GM18505 (cell line): ENCODE measurements around the gene PLAC1.

ENCODE experiments used
- ATAC-seq: cut with Tn5 transposase; IDR thresholded peaks from one replicate; pipeline ENCODE4 v1.9.1; 2021; ENCODE audit not compliant: unreplicated experiment
- POLR2A ChIP-seq: IDR thresholded peaks from 4 replicates; pipeline ENCODE4 v1.6.1; 2011; ENCODE audit warnings: borderline replicate concordance; ENCODE audit not compliant: insufficient read depth, insufficient read length; ENCODE audit errors: extremely low read depth

Gene PLAC1

DNA sequence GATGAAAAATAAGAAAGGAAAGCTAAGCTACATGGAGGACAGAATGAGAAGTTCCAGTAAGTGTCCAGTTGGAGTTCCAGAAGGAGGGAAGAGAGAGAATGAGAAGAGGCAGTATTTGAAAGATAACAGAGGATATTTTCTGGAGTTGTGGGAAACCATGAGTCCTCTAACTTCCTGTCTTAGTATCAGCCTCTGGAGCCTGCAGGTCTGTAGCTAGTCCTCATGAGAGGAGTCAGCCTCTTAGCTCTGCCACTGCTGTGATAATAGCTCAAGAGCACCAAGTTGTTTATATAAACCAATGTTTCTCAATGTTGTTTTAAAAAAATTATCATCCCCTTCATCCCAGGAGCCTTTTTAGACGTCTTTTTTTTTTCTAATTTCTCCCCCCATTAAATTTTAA lies 2.4 kb upstream of the PLAC1 start:
- TF ChIP-seq POLR2A = no peak
- ATAC-seq = no peak

DNA sequence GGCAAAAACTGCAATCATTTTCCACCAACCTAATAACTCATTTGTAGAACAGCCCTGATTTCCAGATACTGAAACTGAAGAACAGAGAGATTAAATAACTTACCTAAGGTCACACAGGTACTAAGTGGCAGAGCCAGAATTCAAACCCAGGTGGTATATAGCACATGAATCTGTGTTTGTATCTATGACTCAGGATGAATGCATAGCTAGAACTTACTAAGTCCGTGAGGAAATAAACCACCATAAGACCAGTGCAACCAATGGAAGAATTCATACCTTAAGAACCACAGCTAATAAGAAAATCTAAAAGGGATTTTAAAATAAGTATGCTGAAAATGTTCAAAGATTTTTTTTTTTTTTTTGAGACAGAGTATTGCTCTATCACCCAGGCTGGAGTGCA lies 1.5 kb upstream of the PLAC1 start:
- ATAC-seq = no peak
- no peak for TF ChIP-seq POLR2A

DNA sequence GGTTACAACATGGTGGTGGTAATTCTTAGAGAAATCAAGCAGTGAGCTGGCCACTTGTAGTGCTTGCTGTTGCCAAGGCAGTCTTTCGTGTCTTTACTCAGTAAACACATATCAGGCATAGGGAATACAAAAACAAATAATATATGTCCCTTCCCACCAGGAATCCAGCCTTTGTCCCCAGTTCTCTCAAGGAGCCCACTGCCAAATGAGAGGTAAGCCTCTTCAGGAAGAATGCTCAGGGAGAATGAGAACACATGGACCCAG lies 421 bp upstream of the PLAC1 start:
- ATAC-seq = no peak
- TF ChIP-seq POLR2A = no peak

DNA sequence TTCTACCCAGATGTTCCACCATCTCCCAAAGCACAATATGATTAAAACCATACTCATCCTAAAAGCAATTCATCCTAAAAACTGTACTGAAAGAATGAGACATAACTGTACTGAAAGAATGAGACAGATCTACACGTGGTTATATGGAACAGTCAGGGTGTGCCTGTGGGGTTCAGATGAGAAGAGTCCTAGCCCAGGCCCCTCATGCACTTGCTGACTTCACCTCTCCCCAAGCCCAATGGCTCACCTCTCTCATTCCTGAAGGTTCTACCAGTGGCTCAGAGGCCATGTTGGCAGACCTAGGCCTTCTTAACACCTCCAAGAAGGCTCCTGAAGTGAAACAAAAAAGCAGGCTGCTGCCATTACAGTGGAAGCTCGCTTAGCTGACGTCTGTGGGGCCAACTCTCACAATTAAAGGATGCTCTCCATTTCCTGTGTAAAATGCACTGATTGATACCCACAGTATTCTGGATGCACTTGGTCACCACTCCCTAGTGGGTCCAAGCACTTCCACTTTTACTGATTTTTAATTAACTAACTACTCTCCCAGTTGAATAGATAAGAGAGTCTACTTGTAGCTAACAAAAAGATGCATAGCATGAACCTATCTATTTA lies 3.8 kb downstream of the PLAC1 start:
- TF ChIP-seq POLR2A = no peak
- no peak for ATAC-seq

DNA sequence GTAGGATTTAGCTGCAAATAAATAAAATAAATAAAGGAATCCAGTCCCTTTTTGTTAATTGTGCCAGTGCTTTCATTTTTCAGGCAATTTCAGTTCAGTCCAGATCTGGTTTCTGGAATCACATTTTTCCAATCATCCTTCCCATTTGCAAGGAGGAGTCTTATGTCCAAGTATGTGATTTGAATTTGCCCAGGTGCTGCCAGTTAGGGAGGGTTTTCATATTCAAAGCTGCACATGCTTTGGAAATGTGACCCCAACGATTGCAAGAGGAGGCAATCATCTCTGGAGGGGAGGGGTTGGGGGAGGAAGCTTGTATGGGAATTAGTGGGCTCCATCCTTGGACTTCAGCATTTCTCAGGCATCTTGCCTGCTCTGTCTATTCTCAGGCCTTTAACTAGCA lies 4.4 kb downstream of the PLAC1 start:
- TF ChIP-seq POLR2A = no peak
- no peak for ATAC-seq

DNA sequence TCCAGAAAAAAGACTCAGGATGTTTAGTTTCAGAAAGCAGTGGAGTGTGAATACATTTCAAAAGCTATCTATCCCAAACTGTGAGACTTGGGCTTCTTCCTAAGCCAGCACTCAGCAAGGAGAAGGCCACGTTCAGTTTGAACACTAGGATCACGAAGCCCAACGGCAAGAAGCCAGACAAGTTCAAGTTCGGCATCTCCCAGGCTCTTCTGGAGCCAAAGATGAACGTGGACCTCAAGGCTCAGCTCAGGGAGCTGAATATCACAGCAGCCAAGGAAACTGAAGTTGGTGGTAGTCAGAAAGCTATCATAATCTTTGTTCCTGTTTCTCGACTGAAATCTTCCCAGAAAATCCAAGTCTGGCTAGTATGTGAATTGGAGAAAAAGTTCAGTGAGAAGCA lies 7.6 kb downstream of the PLAC1 start:
- ATAC-seq = no peak
- TF ChIP-seq POLR2A = no peak

DNA sequence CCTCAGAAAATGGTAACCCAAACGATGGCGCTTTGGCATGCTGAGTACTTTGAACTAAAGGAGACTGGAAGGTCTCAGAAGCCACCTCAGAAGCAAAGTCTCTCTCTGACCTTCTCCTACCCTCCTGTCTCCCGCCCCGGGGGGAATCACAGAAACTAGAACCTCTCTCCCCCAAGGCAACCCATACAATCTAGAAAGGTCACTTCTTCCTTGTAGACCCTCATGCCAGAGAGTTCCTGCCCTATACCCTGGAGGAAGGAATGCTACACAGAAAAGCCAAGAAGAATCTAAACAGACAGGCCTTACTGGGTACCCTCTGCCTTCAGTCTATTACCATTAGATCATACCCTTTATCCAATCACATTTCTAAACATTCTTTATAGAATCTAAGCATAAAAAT lies 8.5 kb downstream of the PLAC1 start:
- no peak for TF ChIP-seq POLR2A
- ATAC-seq = no peak

DNA sequence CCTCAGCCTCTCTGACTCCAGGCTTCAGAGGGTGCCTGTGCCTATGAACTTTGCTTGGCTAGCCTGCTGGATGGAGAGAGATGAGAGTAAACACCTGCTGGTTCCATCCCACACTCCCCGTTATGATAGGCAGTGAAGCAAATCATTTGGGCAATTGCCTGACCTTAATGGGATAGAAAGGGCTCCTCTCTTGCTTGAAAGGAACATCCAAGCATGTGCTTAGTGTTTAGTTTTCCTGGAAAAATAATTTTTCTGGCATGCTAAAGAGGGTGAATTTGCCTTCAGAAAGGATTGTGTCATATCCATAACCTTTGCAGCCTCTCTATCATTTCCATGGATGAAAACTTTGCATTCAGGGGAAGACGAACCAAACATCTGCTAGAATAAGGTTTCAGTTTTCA lies 10.8 kb downstream of the PLAC1 start:
- ATAC-seq = no peak
- TF ChIP-seq POLR2A = no peak

DNA sequence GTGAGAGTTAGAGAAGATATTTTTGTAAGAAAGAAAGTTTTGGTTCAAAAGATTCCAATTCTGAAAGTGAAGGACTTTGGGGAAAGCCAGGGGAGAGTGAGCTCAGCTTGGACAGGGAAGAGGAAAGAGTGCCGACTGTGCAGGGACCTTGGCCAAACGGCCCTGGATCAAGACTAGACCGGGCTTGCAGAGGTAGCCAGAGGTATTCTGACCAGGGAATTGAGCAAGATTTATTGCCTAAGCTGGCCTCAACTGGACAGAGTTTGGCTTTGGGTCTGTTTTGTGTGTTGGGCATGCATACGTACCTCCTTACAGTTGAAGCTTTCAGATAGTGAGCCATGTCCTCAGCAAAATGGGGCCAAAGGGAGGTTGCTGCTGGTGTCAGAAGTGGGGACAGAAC lies 11.6 kb downstream of the PLAC1 start:
- ATAC-seq = no peak
- no peak for TF ChIP-seq POLR2A

DNA sequence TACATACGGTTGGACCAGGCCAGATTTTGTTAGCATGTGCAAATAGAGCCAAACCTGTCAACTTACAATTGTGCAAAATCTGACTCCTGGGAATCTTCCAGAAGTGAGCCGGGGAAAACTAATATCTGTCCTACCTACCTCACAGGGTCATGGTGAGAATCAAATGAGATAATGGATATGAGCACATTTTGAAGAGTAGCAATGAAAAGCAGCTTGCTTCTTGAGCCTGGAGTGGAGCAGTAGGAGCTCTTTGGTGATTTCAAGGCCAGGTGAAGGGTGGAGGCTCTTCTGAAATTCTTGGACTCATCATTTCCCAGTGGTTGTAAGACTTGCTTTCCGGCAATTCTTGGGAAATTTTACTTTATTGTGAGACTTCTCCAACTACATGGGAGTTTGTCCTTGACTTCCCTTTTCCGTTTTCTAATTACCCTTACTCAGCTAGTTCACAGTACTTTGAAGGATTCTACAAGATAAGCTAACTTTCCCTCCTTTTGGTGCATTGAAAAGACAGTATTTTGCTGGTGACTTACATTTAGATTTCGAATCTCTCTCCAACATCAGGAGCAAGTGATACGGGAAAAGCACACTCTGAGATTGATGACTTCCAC lies 12.2 kb downstream of the PLAC1 start:
- ATAC-seq = no peak
- no peak for TF ChIP-seq POLR2A

DNA sequence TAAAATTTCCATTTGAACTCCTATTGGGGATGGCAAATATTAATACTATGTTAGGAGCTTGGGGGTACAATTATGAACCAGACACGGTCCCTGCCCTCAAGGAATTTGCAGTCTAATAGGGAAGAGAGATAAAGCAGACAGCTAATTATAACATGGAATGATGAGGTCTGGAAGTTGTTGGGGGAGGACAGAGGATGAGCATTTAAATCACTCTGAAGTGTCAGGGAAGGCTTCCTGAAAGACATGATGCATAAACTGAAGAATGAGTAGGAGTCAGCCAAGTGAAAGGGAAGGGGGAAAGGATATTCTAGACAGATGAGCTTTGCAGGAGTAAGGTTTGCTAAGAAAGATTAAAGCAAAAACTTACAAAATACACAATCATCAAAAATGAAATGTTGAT lies 15.9 kb downstream of the PLAC1 start:
- no peak for ATAC-seq
- TF ChIP-seq POLR2A = no peak

DNA sequence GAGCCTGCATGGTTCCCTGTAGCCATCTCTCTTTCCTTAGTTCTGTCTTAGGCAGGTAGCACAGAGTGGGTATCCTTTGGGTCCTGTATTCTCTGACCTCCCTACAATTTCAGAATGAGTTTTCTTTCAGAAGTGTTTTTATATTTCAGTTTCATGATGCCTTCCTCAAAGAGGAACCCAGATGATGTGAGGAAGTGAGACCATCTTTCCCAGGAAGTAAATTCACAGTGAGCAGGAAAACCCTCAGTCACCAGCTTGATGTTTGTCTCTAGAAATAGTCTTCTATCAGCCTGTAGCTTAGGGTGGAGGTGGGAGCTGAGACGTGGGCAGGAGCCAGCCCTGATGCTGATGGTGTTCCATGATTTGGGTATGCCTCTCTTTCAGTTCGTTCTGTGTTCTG lies 16.9 kb downstream of the PLAC1 start:
- TF ChIP-seq POLR2A = no peak
- ATAC-seq = no peak

DNA sequence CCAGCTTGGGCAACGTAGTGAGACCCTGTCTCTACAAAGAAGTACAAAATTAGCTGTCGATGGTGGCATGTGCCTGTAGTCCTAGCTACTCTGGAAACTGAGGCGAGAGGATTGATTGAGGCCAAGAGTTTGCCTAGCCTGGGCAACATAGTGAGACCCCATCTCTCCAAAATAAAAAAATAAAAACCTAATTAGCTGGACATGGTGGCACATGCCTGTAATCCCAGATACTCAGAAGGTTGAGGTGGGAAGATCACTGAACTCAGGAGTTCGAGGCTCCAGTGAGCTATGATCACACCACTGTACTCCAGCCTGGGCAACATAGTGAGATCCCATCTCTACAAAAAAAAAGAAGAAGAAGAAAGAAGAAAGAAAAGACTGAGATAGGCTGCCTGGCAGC lies 17.4 kb downstream of the PLAC1 start:
- ATAC-seq = no peak
- TF ChIP-seq POLR2A = no peak

DNA sequence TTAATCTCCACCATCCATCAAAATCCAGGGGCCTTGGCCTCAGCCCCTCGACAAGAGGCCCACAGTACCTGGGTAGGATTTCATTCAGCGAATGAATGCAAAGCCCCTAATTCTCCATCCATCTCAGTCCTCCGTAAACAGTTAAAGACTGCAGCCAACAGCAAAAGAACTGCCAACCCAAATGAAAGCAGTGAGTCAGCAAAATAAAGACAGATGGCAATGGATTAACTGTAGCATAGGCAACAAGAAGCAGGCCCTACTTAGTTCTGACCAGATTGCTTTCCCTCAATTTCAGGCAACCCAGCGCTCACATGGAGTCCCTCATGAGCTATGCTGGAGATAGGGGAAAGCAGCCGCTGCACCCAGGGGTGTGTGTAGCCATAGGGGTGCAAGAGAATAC lies 21.4 kb downstream of the PLAC1 start:
- TF ChIP-seq POLR2A = no peak
- no peak for ATAC-seq

DNA sequence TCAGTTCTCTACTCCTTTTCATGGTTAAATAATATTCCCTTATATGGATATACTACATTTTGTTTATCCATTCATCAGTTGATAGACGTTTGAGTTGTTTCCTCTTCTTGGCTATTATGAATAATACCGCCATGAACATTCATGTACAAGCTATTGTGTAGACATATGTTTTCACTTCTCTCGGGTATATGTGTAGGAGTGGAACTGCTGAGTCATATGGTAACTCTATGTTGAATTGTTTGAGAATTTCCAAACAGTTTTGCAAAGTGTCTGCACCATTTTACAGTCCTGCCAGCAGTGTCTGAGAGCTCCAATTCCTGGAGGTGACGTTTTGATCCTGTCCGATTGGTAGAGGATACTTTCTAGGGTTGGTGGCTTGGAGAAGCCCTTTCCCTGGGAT lies 23.6 kb downstream of the PLAC1 start:
- TF ChIP-seq POLR2A = no peak
- peak; percentile 80 for ATAC-seq
